Activated CD4-positive, alpha-beta T cell treated with anti-CD3 and anti-CD28 coated beads, Interleukin-2, amount 10 ng/mL, durations not matched to agents 24 days and 14 days (primary cell): Measurements from ENCODE around the gene YPEL3. TPM values are rescaled to one million over a fixed set of nuclear protein-coding genes. Genes with fewer than 3 reads are reported as not detected.

ENCODE experiments used
- DNase-seq: peaks from one replicate; pipeline ENCODE4 v3.0.0; 2022
- H3K27ac Mint-ChIP-seq: one replicate; pipeline ENCODE4 v1.8.0; 2022; ENCODE audit warnings: mild to moderate bottlenecking, mixed read lengths
- H3K27me3 Mint-ChIP-seq: one replicate; pipeline ENCODE4 v1.8.0; 2022; ENCODE audit warnings: mixed read lengths
- H3K36me3 Mint-ChIP-seq: one replicate; pipeline ENCODE4 v1.8.0; 2022; ENCODE audit warnings: low read depth, mild to moderate bottlenecking, mixed read lengths
- H3K4me1 Mint-ChIP-seq: one replicate; pipeline ENCODE4 v1.8.0; 2021; ENCODE audit warnings: mixed read lengths
- H3K4me3 Mint-ChIP-seq: one replicate; pipeline ENCODE4 v1.8.0; 2022; ENCODE audit warnings: mild to moderate bottlenecking, moderate library complexity, mixed read lengths
- H3K9me3 Mint-ChIP-seq: one replicate; pipeline ENCODE4 v1.8.0; 2021; ENCODE audit warnings: mixed read lengths
- intact Hi-C: fragments of 100-400 bp; cut with micrococcal nuclease; formaldehyde crosslinking; loops from one replicate; pipeline ENCODE4 v1.15.1; 2023
- total RNA-seq: library from RNA; stranded (reverse); gene quantifications from 2 replicates; pipeline ENCODE4 v1.2.3, GENCODE V29; 2022

The YPEL3 gene
- total RNA-seq, 1 donor from 2014 or later = 11.9 TPM

DNA sequence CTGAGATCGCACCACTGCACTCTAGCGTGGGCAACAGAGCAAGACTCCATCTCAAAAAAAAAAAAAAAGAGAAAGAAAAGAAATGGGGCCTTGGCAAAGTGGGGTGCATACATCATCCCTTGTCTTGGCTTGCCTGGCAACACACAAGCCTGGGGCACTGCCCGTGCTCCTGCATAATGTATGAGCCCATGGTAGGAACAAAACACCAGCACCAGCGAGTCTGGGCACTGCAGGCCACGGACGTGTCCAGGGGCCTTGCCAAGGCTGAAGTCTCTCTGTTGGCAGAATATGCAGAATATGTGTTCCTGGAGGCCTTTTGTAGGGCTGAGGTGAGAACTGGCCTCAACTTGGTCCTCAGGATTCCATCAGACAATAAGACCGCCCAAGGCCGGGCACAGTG lies 46.1 kb downstream of the YPEL3 start:
- peaks cover 29% of the 10 kb centered on the region for H3K4me1 Mint-ChIP-seq
- no peak overlapping the region for H3K4me3 Mint-ChIP-seq
- no peak overlapping the region for H3K27ac Mint-ChIP-seq
- H3K9me3 Mint-ChIP-seq = no peaks in the 10 kb centered on the region
- no peaks in the 10 kb centered on the region for H3K36me3 Mint-ChIP-seq
- peaks cover 3% of the 10 kb centered on the region for H3K27me3 Mint-ChIP-seq
- intact Hi-C loops = loop anchor here (10.0 kb wide), 1 partner anchor 235 kb away; the partner anchor contains the start of genes PAGR1 and PRRT2
- DNase-seq = no peak

DNA sequence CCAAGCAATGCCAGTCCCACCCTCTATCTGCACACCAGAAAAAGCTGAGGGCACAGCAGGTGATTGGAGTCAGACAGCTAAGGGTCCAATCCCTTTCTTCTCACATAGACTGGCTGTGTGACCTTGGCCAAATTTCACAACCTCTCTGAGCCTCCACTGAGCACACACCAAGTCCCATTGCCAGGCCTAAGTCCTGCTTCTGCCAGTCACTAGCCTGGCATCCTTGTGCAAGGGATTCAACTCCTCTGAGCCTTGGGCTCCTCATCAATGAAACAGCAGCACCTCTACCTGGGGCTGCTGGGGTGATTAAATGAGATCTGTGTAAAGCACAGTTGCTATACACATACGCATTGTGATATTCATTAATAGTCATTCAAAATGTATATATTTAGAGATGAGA lies 49.4 kb downstream of the YPEL3 start:
- Mint-ChIP-seq H3K4me3 (no peak overlapping the region), H3K4me1 (peaks cover 8% of the 10 kb centered on the region), H3K27me3 (peaks cover 9% of the 10 kb centered on the region), H3K36me3 (no peaks in the 10 kb centered on the region), H3K27ac (no peak overlapping the region), H3K9me3 (no peaks in the 10 kb centered on the region)
- intact Hi-C loops = no loop called here
- no peak for DNase-seq

DNA sequence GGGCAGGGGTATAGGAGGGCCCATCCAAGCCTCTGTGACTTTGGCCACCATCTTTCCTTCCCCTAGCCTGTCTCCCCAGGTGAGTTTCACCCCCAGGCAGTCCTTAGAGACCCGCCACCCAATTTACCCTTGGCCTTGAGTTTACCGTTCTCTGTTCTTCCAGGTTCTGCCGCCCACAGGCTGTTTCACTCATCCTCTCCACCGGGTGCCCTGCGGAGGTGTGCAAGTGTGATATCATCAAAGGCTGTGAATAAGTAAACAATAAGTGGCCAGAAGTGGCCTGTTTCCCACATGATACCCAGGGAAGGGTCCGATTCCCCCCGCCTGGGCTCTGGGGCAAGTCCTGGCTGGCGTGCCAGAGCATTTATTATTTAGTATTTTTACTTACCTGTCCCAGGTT lies 49.8 kb downstream of the YPEL3 start:
- Mint-ChIP-seq H3K27ac (no peak overlapping the region), H3K27me3 (peaks cover 9% of the 10 kb centered on the region), H3K4me1 (peaks cover 6% of the 10 kb centered on the region), H3K9me3 (no peaks in the 10 kb centered on the region), H3K36me3 (no peaks in the 10 kb centered on the region), H3K4me3 (no peak overlapping the region)
- DNase-seq = no peak
- intact Hi-C loops = no loop called here

Other genes starting within 250 kb of the YPEL3 start
- 69.2 and 71.2 TPM in 2 replicates for gene CDIPT, start 233.0 kb downstream of the YPEL3 start, total RNA-seq
- gene SEZ6L2, start 196.7 kb downstream of the YPEL3 start, total RNA-seq = 0.26 and 0.61 TPM in 2 replicates
- gene ASPHD1, start 195.7 kb downstream of the YPEL3 start, total RNA-seq = 4.4 and 4.8 TPM in 2 replicates
- 51.4 and 58.8 TPM in 2 replicates for gene KCTD13, start 170.0 kb downstream of the YPEL3 start, total RNA-seq
- gene TMEM219, start 134.1 kb downstream of the YPEL3 start, total RNA-seq = 41.7 and 43.8 TPM in 2 replicates
- gene TAOK2, start 122.3 kb downstream of the YPEL3 start, total RNA-seq = 35.8 and 38.7 TPM in 2 replicates
- 45.9 and 47.7 TPM in 2 replicates for gene HIRIP3, start 100.6 kb downstream of the YPEL3 start, total RNA-seq
- 129 and 133 TPM in 2 replicates for gene INO80E, start 100.0 kb downstream of the YPEL3 start, total RNA-seq
- 2.7 and 3.2 TPM in 2 replicates for gene DOC2A, start 85.2 kb downstream of the YPEL3 start, total RNA-seq
- not detected in 2 replicates for gene C16orf92, start 73.0 kb downstream of the YPEL3 start, total RNA-seq
- 1.5 and 1.8 TPM in 2 replicates for gene TLCD3B, start 64.9 kb downstream of the YPEL3 start, total RNA-seq
- 2,074 and 2,109 TPM in 2 replicates for gene ALDOA, start 30.5 kb downstream of the YPEL3 start, total RNA-seq
- 144 and 145 TPM in 2 replicates for gene PPP4C, start 20.2 kb downstream of the YPEL3 start, total RNA-seq
- gene TBX6, start 4.3 kb downstream of the YPEL3 start, total RNA-seq = 2.1 TPM in 2 replicates
- gene GDPD3, start 17.3 kb upstream of the YPEL3 start, total RNA-seq = 6.0 and 6.6 TPM in 2 replicates
- gene MAPK3, start 27.0 kb upstream of the YPEL3 start, total RNA-seq = 53.9 and 56.4 TPM in 2 replicates
- gene CORO1A, start 87.4 kb upstream of the YPEL3 start, total RNA-seq = 748 and 758 TPM in 2 replicates
- 280 and 300 TPM in 2 replicates for gene BOLA2B, start 97.5 kb upstream of the YPEL3 start, total RNA-seq
- 73.0 and 80.7 TPM in 2 replicates for gene SLX1A, start 97.7 kb upstream of the YPEL3 start, total RNA-seq
- gene SULT1A3, start 103.0 kb upstream of the YPEL3 start, total RNA-seq = 15.6 and 24.5 TPM in 2 replicates
- 14.5 and 21.1 TPM in 2 replicates for gene NPIPB13, start 152.3 kb upstream of the YPEL3 start, total RNA-seq